NCI-H2196 treated with DMSO at 0.1 percent for 48 hours (cell line): ENCODE results near the gene FSTL4.

ENCODE experiments used
- DNase-seq: peaks from one replicate; lab custom pipeline; 2025; ENCODE audit not compliant: unreplicated experiment; lab: John Stamatoyannopoulos, UW

Gene FSTL4

DNA sequence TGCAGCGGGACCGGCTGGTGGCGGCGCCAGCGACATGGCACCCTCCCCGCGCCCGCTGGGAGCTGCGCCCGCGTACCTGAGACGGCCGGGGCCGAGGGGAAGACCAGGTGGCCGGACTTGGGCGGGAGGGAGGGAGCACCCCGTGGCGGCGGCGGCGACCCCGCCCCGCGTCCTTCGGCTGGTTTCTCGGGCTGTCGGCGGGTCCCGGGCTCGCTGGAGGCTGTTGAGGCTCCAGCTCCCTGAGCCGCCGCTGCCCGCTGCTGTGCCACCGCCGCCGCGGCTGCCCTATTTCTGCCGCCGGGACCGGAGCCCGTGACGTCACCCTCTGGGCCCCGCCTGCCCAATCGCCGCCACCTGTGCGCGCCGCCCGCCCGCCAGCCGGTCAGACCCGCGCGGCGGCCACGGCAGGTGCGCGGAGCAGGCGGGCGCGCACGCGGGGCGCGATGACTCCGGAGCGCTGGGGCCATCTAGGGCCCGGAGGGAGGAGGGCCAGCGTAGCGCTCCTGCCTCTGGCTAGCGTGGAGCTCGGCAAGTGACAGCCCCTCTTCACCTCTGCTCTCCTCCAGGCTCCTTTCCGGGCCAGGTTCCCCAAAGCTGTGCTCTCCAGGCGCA, at the start of gene FSTL4:
Gene FSTL4 (minus strand): TSS at position 293 of the 612 bp plus-strand sequence.
- DNase-seq = peak; percentile 69

- DNase-seq = no peak
Observed at GRCh38 chr5:133661389-133661788, 49.0 kb upstream of the FSTL4 start.

DNA sequence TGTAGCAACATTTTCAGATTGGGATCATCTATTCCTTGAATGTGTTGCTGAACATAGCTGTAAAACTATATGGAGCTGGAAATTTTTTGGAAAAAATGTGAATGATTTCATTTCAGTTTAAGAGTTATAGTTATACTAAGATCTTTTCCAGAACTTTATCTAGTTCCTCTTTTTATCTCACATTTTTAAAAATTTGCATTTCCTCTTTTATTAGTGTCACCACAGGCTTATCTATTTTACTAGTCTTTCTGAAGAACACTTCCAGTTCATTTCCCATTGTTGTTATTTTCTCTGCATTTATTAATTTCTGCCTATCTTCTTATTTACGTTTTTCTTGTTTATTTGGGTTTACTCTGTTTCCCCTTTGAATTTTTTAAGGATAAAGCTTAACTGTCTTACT, 46.0 kb upstream of the FSTL4 start:
- no peak for DNase-seq

GRCh38 chr5:133657036-133657435, 44.7 kb upstream of the FSTL4 start:
- DNase-seq = no peak

GRCh38 chr5:133655966-133656365, 43.6 kb upstream of the FSTL4 start:
- DNase-seq = no peak

GRCh38 chr5:133653760-133654049, 41.4 kb upstream of the FSTL4 start:
- no peak for DNase-seq

GRCh38 chr5:133652951-133653759, 40.8 kb upstream of the FSTL4 start:
- no peak for DNase-seq

GRCh38 chr5:133644000-133644865, 31.9 kb upstream of the FSTL4 start:
- DNase-seq = no peak

DNA sequence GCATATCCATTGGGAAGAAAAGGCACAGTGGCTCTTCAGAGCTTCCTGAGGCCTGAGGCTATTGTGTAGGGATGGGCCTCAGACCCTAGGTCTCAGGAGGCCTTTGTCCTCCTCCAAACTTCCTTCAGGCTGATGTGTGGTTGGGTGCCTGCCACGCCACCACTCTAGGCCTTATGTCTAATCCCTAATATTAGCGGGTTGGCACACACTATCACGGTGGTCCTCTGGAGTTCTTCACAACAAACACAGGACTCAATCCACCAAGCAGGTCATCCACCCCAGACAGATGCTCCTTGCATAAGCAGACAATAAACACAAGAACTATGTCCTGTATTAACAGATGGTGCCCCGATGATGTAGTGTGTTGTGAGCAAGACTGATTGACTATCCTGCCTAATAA, 31.0 kb upstream of the FSTL4 start:
- no peak for DNase-seq

- DNase-seq = no peak
Observed at GRCh38 chr5:133642153-133642722, 29.9 kb upstream of the FSTL4 start.

DNA sequence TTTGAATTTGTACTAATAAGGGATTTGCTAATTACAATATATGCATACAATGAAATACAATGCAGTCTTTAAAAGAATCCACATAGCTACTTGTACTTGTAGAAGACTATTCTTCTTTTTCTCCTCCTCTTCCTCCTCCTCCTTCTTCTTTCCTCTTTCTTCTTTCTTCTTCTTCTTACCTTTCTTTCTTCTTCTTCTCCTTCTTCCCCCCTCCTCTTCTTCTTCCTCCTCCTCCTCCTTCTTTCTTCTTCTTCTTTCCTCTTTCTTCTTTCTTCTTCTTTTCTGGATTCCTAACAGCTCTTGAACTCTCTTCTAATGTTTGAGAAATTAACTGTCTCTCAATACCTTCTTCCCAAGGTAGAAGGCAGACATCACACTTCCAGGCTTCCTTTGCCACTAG, 29.3 kb upstream of the FSTL4 start:
- DNase-seq = no peak

DNA sequence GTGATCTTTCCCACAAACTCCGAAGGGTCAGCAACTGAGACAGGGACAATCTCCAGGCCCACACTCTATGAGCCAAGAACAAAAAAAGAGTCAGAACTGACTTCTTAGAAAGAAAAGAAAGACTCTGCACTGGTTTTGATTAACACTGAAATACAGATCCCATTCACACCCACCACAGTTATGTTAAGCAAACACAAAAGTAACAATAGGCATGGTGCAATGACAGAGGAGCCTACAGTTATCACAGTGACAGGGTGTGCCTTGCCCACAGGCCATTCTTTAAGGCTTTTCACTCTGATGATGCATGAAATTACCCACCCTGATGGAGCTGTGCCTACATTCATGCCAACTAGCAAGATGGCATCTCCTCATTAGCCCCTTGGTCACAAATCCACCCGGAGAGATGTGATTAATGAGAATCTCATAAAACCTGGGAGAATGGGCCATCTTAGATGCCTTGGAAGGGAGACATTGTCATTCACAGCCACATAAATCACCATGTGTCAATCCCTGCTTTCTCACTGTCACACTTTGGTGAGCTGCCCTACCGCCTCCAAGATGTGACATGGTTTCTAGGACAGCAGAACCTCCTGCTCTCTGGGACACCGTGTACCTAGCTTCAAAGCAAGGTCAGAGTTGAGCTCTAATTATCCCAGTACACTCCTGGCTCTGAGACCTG, 27.6 kb upstream of the FSTL4 start:
- DNase-seq = no peak

DNA sequence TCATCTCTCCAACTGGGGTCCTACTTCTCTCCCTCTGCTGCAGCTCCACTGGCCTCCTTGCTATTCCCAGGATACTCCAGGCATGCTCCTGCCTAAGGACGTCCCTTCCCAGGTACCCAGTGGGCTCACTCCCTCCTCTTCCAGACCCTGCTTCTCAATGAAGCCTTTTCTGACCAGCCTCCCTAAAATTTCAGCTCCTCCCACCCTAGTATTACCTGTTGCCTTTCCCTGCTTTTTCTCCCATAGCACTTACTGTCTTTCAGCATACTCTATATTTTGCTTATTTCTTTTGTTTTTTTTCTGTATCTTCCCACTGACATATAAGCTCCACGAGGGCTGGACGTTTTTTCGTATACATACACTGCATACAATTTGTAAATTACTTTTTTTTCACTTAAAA, 26.1 kb upstream of the FSTL4 start:
- DNase-seq = no peak

DNA sequence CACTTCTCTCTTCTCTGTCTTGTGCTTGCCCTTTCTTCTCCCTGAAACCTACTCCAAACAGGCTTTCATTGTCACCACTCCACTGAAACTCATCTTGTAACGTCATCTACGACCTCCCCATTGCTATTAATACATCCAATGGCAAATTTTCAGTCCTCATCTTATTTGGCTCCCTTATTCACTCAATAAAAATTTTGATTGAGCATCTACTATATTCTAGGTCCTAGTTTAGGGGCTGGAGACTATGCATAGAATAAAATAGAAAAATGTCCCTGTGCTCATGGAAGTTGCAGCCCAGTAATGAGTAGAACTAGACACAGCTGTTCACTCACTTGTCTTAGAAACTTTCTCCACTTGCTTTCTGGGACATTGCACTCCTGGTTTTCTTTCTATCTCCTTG, 24.9 kb upstream of the FSTL4 start:
- DNase-seq = no peak

GRCh38 chr5:133635051-133635450, 22.7 kb upstream of the FSTL4 start:
- no peak for DNase-seq

DNA sequence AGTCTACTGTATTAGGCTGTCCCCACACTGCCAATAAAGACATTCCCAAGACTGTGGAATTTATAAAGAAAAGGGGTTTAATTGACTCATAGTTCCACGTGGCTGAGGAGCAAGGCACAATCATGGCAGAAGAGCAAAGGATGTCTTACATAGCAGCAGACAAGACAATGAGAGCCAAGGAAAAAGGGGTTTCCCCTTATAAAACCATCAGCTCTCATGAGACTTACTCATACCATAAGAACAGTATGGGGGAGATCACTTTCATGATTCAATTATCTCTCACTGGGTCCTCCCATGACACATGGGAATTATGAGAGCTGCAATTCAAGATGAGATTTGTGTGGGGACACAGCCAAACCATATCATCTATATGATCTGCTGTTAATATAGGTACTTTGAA, 14.8 kb upstream of the FSTL4 start:
- no peak for DNase-seq

- DNase-seq = no peak
Observed at GRCh38 chr5:133624316-133624715, 12.0 kb upstream of the FSTL4 start.

DNA sequence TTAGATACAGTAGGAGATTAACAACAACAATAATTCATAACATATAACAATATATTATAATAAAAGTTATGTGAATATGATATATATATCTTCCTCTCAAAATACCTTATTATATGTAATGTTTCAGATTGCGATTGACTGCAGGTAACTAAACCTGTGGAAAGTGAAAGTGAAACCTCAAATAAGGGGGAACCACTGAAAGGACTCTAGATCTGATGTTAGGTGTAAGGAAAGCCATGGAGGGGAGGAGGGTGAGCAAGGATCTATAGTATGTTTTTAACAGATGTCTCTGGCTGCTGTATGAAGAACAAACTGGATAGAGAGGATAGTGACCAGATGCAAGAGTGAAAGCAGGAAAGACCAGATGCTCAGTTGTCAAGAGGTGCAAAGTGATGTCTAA, 5.8 kb upstream of the FSTL4 start:
- no peak for DNase-seq

DNA sequence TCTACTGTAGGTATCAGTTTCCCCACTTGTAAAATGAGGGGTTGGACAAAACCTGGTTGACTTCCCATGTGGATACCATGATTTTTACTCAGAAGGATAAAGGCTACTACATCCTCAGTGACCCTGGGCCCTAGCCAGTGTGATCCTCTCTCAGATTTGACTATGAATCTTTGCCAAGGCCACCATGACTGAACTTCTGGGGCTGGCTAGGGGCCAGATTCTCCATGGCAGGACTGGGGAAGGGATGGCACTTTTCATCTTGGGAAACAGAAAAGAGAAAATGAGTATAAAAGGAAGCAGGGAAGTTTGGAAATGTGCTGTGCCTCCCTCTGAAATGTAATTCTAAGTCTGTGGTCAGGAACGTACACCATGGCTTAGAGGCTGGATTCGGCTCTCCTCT, 1.4 kb upstream of the FSTL4 start:
- no peak for DNase-seq

DNA sequence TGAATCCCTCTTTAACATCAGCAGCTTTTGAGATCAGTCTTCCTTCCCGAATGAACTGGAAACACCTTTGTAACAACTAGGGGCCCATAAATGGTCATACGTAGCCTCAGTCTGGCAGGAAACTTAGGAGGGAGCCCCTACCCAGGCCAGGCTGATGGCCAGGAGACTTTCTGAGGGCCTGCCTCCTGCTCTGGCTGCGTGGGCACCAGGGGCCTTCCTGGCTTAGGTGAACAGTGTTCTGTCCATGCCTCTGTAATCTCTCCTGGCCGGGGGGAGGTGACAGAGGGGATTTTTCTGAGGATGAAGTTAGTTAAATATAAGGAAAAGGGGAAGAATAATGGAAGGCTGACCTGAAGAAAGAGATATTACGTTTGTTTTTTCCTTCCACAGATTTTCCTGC, 843 bp upstream of the FSTL4 start:
- DNase-seq = no peak
